Uterus (tissue), 2 donors: Measurements from ENCODE around the gene ESPL1.

ENCODE experiments used
- POLR2A ChIP-seq, 2 donors: fragments of 450-650 bp; IDR thresholded peaks; one replicate each; pipeline ENCODE4 v1.6.1; 2016; ENCODE audit warnings: antibody characterized with exemption in 2 of 2, mild to moderate bottlenecking in 1 of 2, moderate library complexity in 1 of 2
- TF ChIP-seq, protein P1 (sequence below), 4 experiments: fragments of 200-600 bp in 2 of 4; fragments of 450-650 bp in 2 of 4; sonication (generic) in 2 of 4; IDR thresholded peaks; one replicate each; pipeline ENCODE4 v1.5.1; 2016 to 2019; ENCODE audit warnings: antibody characterized with exemption in 4 of 4, mild to moderate bottlenecking in 2 of 4, moderate library complexity in 1 of 4

DNA sequence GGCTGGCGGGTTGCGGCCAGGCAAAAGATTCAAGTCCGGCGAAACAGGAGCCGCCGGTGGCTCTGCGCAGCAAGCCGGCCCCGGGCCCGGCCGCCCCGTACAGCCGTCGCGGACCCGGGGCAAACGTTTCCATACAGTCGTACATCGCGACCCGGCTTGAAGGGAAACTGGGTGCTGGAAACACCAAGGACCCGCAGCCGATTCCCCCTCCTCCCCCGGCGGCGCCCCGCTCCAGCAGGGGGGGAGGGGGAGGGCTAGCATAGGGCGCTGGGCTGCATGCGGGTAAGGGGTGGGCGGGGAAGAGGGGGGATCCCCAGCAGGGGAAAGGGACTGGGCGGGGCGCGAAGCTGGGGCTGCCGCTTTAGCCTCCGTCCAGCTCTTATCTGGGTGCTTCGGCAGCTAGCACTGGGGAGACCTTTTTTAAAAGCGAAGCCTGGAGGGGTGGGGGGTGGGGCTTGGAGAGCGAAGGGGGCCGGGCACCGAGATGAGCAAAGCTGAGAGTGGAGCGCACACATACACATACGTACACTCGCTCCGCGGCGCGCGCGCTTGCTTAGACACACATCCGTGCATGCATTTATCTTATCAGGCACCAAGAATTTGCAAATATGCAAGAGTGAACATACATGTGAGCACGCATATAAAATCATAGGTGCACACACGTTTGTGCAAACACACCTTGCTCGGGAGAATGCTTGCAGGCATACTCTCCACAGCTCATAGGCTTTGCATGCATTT is 48.0 kb upstream of the ESPL1 start:
- TF ChIP-seq, protein P1, sequence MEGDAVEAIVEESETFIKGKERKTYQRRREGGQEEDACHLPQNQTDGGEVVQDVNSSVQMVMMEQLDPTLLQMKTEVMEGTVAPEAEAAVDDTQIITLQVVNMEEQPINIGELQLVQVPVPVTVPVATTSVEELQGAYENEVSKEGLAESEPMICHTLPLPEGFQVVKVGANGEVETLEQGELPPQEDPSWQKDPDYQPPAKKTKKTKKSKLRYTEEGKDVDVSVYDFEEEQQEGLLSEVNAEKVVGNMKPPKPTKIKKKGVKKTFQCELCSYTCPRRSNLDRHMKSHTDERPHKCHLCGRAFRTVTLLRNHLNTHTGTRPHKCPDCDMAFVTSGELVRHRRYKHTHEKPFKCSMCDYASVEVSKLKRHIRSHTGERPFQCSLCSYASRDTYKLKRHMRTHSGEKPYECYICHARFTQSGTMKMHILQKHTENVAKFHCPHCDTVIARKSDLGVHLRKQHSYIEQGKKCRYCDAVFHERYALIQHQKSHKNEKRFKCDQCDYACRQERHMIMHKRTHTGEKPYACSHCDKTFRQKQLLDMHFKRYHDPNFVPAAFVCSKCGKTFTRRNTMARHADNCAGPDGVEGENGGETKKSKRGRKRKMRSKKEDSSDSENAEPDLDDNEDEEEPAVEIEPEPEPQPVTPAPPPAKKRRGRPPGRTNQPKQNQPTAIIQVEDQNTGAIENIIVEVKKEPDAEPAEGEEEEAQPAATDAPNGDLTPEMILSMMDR (IDR thresholded peaks at IDR 0.05), result no peak
- TF ChIP-seq POLR2A (IDR thresholded peaks at IDR 0.05), result no peak
